DND-41 (cell line): Measurements from ENCODE around the gene TCP11.

Experiments used
- CTCF ChIP-seq: IDR thresholded peaks from 2 replicates; pipeline ENCODE4 v1.5.1; 2012; ENCODE audit warnings: borderline replicate concordance, low read length, moderate library complexity, mild to moderate bottlenecking; ENCODE audit not compliant: poor library complexity, severe bottlenecking; ENCODE audit errors: extremely low read depth
- EZH2 ChIP-seq: IDR thresholded peaks from 3 replicates; pipeline ENCODE4 v1.6.1; 2012; ENCODE audit warnings: borderline replicate concordance, low read depth, mild to moderate bottlenecking, moderate library complexity, low read length, inconsistent platforms; ENCODE audit not compliant: severe bottlenecking

GRCh38 chr6:35185971-35186370 lies 44.8 kb upstream of the TCP11 start:
- TF ChIP-seq CTCF: no peak
- TF ChIP-seq EZH2: no peak
